ENCODE data around the gene OXGR1.
A peak's percentile ranks its signal among the peaks of the same experiment; 100 is the strongest.

Gene OXGR1

DNA sequence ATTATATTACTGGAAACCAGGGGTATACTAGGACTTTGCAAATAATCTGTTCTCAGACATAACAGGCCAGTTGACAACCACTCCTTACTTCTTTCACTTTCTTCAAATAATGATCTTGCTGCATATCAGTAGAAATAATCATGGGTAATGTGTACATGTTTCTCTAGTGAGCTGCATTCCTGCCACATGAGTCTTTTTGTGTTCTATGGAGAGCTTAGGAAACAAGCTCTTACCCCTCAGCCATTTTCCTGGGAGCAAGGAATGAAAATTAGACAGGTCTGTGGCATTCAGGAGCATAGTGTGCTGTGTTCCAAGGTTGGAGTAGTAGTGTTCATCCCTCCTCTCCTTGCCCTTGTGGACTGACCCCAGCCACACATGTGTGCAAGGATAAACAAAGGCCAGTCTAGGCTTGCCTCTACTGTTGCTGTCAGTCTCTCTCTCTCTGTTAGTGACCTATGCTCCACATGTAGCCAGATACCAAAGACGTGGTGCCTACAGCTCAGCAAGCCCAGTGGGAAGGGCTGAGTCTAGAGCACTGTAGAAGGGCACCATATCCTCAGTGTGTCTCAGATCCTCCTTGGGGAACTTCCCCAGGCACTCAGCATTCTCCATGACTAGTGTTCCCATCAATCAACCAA, 11.5 kb upstream of the OXGR1 start:
- no peaks in the 10 kb centered on the region for H3K4me1 ChIP-seq (ENCODE audit: insufficient read depth, poor library complexity, severe bottlenecking)
- no peaks in the 10 kb centered on the region for H3K9me3 ChIP-seq (ENCODE audit: severe bottlenecking)
- no peaks in the 10 kb centered on the region for H3K36me3 ChIP-seq (ENCODE audit: low read depth)
- no peak overlapping the region for H3K27ac ChIP-seq (ENCODE audit: poor library complexity, severe bottlenecking)
- no peaks in the 10 kb centered on the region for H3K27me3 ChIP-seq (ENCODE audit: insufficient read depth, poor library complexity, severe bottlenecking)
- TF ChIP-seq, protein P1, sequence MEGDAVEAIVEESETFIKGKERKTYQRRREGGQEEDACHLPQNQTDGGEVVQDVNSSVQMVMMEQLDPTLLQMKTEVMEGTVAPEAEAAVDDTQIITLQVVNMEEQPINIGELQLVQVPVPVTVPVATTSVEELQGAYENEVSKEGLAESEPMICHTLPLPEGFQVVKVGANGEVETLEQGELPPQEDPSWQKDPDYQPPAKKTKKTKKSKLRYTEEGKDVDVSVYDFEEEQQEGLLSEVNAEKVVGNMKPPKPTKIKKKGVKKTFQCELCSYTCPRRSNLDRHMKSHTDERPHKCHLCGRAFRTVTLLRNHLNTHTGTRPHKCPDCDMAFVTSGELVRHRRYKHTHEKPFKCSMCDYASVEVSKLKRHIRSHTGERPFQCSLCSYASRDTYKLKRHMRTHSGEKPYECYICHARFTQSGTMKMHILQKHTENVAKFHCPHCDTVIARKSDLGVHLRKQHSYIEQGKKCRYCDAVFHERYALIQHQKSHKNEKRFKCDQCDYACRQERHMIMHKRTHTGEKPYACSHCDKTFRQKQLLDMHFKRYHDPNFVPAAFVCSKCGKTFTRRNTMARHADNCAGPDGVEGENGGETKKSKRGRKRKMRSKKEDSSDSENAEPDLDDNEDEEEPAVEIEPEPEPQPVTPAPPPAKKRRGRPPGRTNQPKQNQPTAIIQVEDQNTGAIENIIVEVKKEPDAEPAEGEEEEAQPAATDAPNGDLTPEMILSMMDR (IDR thresholded peaks at IDR 0.05; ENCODE audit: poor library complexity, severe bottlenecking) = no peak
- no peak overlapping the region for H3K4me3 ChIP-seq (ENCODE audit: severe bottlenecking)
- ATAC-seq (ENCODE audit: low read depth) = peak; percentile 62
- no peak for DNase-seq (ENCODE audit: low spot score)

DNA sequence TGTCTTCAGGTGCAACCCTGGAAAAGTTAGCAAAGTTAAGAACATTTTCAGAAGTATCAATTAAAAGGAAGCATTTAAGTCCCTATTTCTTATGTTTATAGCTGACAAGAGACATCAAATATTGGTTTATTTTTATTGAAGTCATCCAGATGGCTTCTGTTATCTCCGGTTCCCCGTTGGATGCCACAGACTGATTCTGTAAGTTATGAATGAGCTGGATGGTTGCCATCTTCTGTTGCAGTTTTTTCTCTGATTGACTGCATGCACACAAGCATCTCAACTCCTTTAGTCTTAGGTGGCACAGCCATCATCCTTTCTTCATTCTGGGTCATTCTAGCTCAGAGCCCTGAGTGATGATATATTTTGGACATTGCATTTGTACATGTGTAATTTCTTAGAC, 10.6 kb upstream of the OXGR1 start:
- Histone ChIP-seq H3K9me3 (ENCODE audit: severe bottlenecking) (no peaks in the 10 kb centered on the region), H3K27me3 (ENCODE audit: insufficient read depth, poor library complexity, severe bottlenecking) (peaks cover 3% of the 10 kb centered on the region)
- no peak for DNase-seq (ENCODE audit: low spot score)

DNA sequence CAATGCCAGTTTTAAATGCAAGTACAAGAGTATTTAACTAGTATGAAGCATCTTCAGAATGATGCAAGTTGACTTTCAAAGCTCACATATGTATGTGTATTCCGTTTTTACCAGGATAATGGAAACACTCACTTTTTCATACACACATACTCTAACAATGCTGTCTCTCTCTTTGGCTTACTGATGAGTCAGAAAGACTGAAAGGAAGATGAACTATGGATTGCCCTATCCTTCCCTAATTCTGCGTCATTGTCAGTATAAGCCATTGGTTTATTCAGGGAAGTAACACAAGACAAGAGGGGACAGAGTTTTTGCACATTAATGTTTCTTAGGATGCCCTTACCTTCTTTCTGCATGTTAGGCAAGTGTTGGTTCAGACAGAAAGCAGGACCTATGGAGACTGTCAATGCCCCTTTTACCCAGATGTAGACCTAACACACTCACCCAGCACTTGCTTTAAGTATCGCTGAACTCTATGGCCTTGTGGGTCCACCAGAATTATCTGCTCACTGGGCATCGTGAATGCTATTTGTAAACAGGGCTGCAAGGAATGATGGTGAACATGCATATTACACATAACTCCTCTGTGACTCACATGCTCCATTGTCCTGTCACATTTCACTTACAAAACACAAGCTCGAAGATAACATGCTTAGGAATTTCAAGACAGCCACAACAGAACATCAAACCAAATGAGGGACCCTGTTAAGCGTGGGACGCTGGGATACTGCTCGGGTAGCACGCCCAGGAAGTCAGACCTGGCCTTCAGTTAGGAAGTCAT, 10.0 kb upstream of the OXGR1 start:
- no peak for DNase-seq (ENCODE audit: low spot score)
- H3K27ac ChIP-seq (ENCODE audit: poor library complexity, severe bottlenecking) = no peak overlapping the region
- H3K36me3 ChIP-seq (ENCODE audit: low read depth) = no peaks in the 10 kb centered on the region

More for the DNA sequence above, 10.6 kb upstream of the OXGR1 start:
- no peaks in the 10 kb centered on the region for H3K36me3 ChIP-seq (ENCODE audit: low read depth)
- H3K27ac ChIP-seq (ENCODE audit: poor library complexity, severe bottlenecking) = no peak overlapping the region
- H3K4me3 ChIP-seq (ENCODE audit: severe bottlenecking) = no peak overlapping the region
- TF ChIP-seq, protein P1 (IDR thresholded peaks at IDR 0.05; ENCODE audit: poor library complexity, severe bottlenecking) = no peak
- H3K4me1 ChIP-seq (ENCODE audit: insufficient read depth, poor library complexity, severe bottlenecking) = no peaks in the 10 kb centered on the region
- no peak for ATAC-seq (ENCODE audit: low read depth)

DNA sequence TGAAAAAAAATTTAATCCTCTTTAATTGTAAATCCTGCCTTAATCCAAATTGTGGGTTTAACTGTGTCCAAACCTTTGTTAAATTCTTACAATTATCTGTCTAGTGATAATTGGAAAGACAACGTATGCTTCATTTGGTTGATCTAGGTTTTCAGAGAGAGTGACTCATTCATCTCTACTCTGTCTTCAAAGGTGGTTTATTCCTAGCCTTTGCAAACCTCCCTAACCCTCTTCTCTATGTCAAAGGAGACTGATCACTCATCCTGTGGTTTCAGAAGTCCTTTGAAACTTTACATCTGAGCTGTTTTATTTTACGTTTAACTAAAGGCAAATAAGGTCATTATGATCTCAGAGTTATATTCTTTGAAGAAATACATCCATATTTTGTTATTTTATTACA, 8.8 kb upstream of the OXGR1 start:
- peaks cover 3% of the 10 kb centered on the region for H3K27me3 ChIP-seq (ENCODE audit: insufficient read depth, poor library complexity, severe bottlenecking)
- H3K4me1 ChIP-seq (ENCODE audit: insufficient read depth, poor library complexity, severe bottlenecking) = no peaks in the 10 kb centered on the region
- no peak overlapping the region for H3K4me3 ChIP-seq (ENCODE audit: severe bottlenecking)
- no peak overlapping the region for H3K27ac ChIP-seq (ENCODE audit: poor library complexity, severe bottlenecking)
- ATAC-seq (ENCODE audit: low read depth) = no peak
- no peaks in the 10 kb centered on the region for H3K36me3 ChIP-seq (ENCODE audit: low read depth)
- no peak for DNase-seq (ENCODE audit: low spot score)
- TF ChIP-seq, protein P1 (IDR thresholded peaks at IDR 0.05; ENCODE audit: poor library complexity, severe bottlenecking) = no peak
- H3K9me3 ChIP-seq (ENCODE audit: severe bottlenecking) = no peaks in the 10 kb centered on the region

More for the DNA sequence above, 10.0 kb upstream of the OXGR1 start:
- no peaks in the 10 kb centered on the region for H3K4me1 ChIP-seq (ENCODE audit: insufficient read depth, poor library complexity, severe bottlenecking)
- no peak overlapping the region for H3K4me3 ChIP-seq (ENCODE audit: severe bottlenecking)
- TF ChIP-seq, protein P1 (IDR thresholded peaks at IDR 0.05; ENCODE audit: poor library complexity, severe bottlenecking) = no peak
- H3K27me3 ChIP-seq (ENCODE audit: insufficient read depth, poor library complexity, severe bottlenecking) = peaks cover 3% of the 10 kb centered on the region
- no peak; the same call in 2 of the 3 replicates for ATAC-seq (ENCODE audit: low read depth)
- H3K9me3 ChIP-seq (ENCODE audit: severe bottlenecking) = no peaks in the 10 kb centered on the region

DNA sequence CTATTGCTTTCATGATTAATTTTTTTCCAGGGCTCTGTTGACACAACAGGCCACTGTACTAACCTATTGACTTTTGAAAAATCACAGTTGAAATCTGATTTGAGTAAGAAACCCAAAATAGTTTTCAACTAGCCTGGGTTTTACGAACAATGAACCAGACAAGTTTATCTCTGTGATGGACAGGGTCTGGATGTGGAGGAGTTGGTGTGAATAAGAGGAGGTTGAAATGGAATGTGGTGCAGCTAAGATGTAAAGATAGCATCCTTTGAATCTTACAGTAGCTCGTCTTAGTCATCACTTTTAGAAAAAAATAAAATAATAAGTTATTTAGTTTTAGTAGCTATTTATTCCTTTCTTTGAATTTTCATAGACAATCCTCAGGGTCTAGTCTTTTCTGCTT, 8.3 kb upstream of the OXGR1 start:
- no peak overlapping the region for H3K4me3 ChIP-seq (ENCODE audit: severe bottlenecking)
- TF ChIP-seq, protein P1 (IDR thresholded peaks at IDR 0.05; ENCODE audit: poor library complexity, severe bottlenecking) = no peak
- peaks cover 3% of the 10 kb centered on the region for H3K27me3 ChIP-seq (ENCODE audit: insufficient read depth, poor library complexity, severe bottlenecking)

More for the DNA sequence above, 8.3 kb upstream of the OXGR1 start:
- no peak overlapping the region for H3K27ac ChIP-seq (ENCODE audit: poor library complexity, severe bottlenecking)
- no peaks in the 10 kb centered on the region for H3K9me3 ChIP-seq (ENCODE audit: severe bottlenecking)
- ATAC-seq (ENCODE audit: low read depth) (no peak), DNase-seq (ENCODE audit: low spot score) (no peak)
- no peaks in the 10 kb centered on the region for H3K4me1 ChIP-seq (ENCODE audit: insufficient read depth, poor library complexity, severe bottlenecking)
- no peaks in the 10 kb centered on the region for H3K36me3 ChIP-seq (ENCODE audit: low read depth)

All from RWPE2 (cell line).